Prostate gland (tissue), 2 donors: ENCODE measurements around the gene GLCE.

Experiments used
- CTCF ChIP-seq, 4 experiments: fragments of 200-600 bp in 2 of 4; fragments of 450-650 bp in 2 of 4; sonication (generic) in 2 of 4; IDR thresholded peaks; 1 replicate in 3 of 4; 2 replicates in 1 of 4; pipeline ENCODE4 v1.5.1; 2016 to 2019; ENCODE audit warnings: antibody characterized with exemption in 4 of 4, mild to moderate bottlenecking in 2 of 4, moderate library complexity in 2 of 4
- POLR2A ChIP-seq: fragments of 450-650 bp; IDR thresholded peaks from one replicate; pipeline ENCODE4 v1.6.1; 2016; ENCODE audit warnings: antibody characterized with exemption, mild to moderate bottlenecking
- POLR2AphosphoS5 ChIP-seq: sonication (generic); formaldehyde crosslinking; IDR thresholded peaks from one replicate; pipeline ENCODE4 v1.6.1; 2017; ENCODE audit warnings: antibody characterized with exemption

DNA sequence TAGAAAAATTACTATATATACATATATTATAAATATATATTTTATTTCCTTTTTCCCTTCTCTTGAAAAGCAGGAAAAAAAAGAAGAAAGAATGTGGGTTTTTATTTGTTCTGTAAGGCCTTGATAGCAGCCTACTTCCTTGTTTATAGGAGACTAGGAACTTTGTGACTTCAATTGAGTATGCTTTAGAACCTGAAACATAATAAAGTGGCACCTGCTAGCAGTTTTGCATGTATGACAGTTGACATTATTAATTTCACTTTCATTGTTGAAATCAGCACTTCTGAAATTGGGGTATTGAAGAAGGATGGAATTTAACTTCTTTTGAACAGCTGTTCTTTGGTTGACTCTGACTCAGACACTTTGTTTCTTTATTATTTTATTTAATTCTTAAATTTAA, 56.9 kb downstream of the GLCE start:
- TF ChIP-seq CTCF (IDR thresholded peaks at IDR 0.05): no peak
- TF ChIP-seq POLR2A: no peak
- TF ChIP-seq POLR2AphosphoS5: no peak
